GM21723 (cell line): ENCODE measurements around the gene CSDE1.

ENCODE experiments used
- ATAC-seq: cut with Tn5 transposase; IDR thresholded peaks from one replicate; pipeline ENCODE4 v1.9.1; 2021; ENCODE audit warnings: mild to moderate bottlenecking, moderate library complexity; ENCODE audit not compliant: unreplicated experiment

Gene CSDE1

GRCh38 chr1:114750780-114751179 is 7.0 kb downstream of the CSDE1 start:
- no peak for ATAC-seq

DNA sequence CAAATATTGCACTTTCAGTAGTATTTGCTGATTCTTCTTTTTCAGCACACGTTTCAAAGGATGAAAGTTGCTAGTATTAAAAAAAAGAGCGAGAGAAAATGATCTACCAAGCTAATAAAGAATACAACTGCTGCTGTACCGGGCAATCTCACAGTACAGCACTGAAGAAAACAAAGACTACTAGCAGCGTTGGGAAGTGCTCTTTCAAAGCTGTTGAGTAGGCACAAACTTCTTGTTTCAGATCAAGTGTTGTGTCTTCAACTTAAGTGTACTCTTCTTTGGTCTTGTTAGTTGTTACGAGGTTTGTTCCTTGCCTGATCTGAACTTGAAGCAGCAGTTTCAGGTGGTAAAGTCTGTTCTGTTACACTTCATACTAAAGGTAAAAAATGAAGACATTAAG is 7.9 kb downstream of the CSDE1 start:
- ATAC-seq: no peak

- ATAC-seq: no peak
Measured at GRCh38 chr1:114746450-114747121, 11.2 kb downstream of the CSDE1 start.

GRCh38 chr1:114745291-114745690 is 12.5 kb downstream of the CSDE1 start:
- ATAC-seq: no peak

- ATAC-seq: no peak
Measured at GRCh38 chr1:114741963-114742746, 15.6 kb downstream of the CSDE1 start.

DNA sequence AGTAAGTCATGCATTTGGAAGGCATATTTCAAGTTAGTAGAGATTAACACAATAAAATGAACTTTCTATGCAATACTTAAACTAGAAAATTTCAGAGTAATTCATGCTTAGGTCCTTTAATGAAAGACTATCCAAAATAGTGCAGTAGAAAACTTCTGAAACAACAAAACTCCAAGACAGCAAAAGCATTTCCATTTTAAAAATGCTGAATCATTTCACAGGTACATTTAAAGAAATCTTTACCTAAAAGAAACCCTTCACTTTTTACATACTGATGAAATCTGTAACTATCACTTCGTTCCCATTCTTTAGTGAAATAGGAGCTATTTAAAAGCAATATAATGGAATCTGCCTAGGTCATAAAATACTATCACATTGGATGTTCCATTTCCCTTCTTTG is 17.5 kb downstream of the CSDE1 start:
- no peak for ATAC-seq

GRCh38 chr1:114737314-114737849 is 20.4 kb downstream of the CSDE1 start:
- no peak for ATAC-seq

DNA sequence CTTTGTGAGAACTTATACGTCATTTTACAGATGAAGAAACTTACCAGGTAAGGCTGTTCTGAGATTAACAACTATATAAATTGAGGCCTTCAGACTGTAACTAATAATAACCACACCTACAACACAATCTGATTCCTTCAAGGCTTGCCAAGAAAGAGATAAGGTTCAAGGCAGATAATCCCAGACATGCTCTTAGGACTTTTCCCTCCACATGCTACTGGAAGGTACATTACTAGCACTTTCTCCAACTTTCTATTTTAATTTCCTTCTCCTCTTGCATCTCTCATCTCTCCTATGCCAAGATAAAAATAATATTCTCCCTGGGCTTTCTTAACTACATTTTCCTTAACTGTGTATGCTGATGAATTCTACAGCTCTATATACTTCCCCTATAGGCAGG is 22.3 kb downstream of the CSDE1 start:
- no peak for ATAC-seq

DNA sequence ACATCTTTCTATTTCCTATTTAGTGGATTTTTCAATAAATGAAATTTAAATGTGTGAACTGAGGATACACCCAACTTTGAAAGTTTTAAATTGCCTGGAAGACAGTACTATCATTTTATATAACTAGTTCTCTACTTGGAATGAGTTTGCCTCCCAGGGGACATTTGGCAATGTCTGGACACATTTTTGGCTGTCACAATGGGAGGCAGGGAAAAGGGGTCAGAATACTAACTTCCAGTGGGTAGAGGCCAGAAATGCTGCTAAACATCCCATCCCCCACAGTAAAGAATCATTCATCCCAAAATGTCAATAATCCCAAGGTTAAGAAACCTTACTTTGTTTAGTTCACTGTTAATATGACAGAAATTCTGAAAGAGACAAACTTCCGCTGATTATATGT is 28.0 kb downstream of the CSDE1 start:
- ATAC-seq: no peak

DNA sequence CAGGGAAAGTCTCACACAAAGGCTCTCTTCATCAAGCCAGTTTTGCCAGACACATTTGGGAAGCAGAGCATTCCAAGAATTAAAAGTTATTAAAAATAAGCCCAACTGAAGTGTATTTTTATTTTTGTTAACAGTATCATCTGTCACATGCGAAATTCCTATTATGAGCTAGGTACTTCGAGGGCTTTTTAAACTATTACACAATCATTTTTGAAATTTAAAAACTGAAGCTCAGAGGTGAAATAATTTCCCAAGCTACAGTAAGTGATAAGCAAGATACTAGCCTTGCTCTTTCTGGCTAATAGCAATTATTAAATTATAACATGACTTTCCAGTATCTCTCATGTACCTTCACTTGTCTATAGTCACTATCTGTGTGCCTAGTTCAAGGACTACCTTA is 29.2 kb downstream of the CSDE1 start:
- no peak for ATAC-seq

GRCh38 chr1:114725230-114725629 is 32.6 kb downstream of the CSDE1 start:
- no peak for ATAC-seq

DNA sequence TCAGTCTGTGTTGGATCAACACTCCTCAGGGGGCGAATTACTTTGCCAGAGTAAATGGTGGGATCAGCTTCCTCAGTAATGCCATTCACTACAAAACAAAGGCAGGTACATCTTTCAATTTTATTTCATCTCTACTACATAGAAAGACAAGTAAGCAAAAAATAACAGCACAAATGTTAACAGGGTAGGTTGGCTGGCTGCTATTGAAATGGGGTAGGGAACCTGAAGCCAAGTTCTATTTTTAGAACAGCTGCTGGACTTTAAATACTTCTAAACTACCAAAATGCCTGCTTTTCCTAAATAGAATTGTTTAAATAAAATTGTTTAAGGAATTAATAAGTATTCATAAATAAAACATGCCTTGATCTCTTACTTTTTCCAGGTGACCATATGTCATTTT is 33.9 kb downstream of the CSDE1 start:
- no peak for ATAC-seq

GRCh38 chr1:114723457-114723856 is 34.3 kb downstream of the CSDE1 start:
- no peak for ATAC-seq

DNA sequence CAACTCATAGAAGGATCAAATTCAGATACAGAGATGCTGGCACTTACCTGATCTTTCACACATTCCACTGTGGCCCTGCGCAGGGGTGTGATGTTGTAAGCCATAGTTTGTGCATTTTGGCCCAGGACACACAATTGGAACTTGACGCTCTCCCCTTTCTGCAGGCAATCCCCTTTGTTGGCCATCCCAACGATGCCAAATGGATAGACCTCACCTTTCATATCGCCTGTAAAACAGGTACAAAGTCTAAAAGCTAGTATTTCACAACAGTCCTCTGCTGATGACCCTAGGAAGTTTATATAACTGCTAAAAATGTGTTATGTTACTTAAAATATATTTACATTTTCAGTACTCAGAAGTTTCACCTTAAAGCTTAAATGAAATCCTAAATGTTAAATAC is 37.3 kb downstream of the CSDE1 start:
- no peak for ATAC-seq

GRCh38 chr1:114719424-114719787 is 38.4 kb downstream of the CSDE1 start:
- ATAC-seq: no peak

DNA sequence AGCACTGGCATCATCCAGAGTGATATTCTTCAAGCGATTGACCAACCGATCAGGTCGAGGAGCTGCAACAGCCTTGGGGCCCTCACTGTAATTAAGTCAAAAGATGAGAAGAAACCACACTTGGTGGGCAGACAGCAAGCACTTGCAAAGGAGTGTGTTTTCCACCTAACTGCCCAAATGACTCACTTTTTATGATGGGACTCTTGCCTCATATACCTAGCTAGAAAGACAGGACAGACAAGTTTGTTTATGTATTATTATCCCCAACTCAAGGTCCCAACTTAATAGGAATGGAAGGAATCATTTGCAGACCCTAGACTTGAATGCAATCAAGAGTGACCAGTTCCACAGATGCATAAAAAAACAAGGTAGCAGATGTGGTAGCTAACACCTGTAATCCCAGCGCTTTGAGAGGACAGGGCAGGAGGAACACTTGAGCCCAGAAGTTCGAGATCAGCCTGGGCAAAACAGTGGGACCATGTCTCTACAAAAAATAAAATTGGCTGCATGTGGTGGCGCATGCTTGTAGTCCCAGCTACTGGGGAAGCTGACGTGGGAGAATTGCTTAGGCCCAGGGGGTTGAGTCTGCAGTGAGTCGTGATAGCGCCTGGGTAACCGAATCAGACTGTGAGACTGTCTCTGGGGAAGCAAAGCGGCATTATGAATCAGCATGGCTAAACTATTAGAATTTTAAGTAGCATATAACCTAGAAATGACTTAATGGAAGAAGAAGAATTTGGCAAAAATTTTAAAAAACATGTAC is 38.9 kb downstream of the CSDE1 start:
- ATAC-seq: no peak

GRCh38 chr1:114716304-114717170 is 41.2 kb downstream of the CSDE1 start, which contains the start of gene NRAS:
TSS of gene NRAS (minus strand) at chr1:114716771. CDS start at chr1:114716160, 611 bp downstream.
- peak; percentile 94 for ATAC-seq

GRCh38 chr1:114715952-114716303 is 41.9 kb downstream of the CSDE1 start:
- ATAC-seq: no peak

DNA sequence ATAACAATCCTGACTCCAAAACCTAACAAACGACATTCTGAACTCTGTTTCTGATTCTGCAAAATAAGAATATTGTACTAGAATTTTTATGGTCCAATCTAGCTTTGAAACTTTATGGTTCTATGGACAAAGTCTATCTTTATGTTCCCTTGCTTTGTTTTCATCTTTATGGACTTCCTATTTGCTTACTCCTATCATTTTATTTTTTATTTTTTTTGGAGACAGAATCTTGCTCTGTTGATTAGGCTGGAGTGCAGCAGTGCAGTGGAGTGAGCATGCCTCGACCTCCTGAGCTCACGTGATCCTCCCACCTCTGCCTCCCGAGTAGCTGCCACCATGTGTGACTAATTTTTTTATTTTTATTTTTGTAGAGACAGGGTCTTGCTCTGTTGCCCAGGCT is 44.8 kb downstream of the CSDE1 start:
- ATAC-seq: no peak

DNA sequence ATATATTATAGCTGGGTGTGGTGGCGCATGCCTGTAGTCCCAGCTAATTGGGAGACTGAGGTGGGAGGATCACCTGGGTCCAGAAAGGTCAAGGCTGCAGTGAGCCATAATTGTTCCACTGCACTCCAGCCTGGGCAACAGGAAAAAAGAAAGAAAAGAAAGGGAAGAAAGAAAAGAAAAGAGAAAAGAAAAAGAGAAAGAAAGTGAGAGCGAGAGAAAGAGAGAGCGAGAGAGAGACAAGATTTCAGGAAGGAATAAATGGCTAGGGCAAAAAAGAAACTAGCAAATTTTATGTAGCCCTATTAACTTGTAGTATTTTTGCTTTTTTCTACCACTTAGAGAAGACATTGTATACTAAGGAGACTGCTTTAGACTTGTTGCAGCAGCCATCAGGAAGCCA is 47.4 kb downstream of the CSDE1 start:
- no peak for ATAC-seq

- no peak for ATAC-seq
Measured at GRCh38 chr1:114707604-114708003, 50.2 kb downstream of the CSDE1 start.
